SW480 (cell line): Measurements from ENCODE around the gene MRPL38.
A peak's percentile ranks its signal among the peaks of the same experiment; 100 is the strongest.

Experiments used
- DNase-seq: peaks from one replicate; pipeline ENCODE4 v3.0.0-alpha.2; 2016; ENCODE audit warnings: low spot score

The MRPL38 gene

GRCh38 chr17:75904749-75905521 is at the start of gene MRPL38:
Gene MRPL38 (minus strand): TSS chr17:75904884. CDS start chr17:75904875, 9 bp downstream.
- DNase-seq, result peak; percentile 96

GRCh38 chr17:75950855-75951554 is 46.3 kb upstream of the MRPL38 start:
- no peak for DNase-seq

GRCh38 chr17:75950421-75950820 is 45.7 kb upstream of the MRPL38 start:
- no peak for DNase-seq

- DNase-seq, result no peak
These were observed 40.5 kb upstream of the MRPL38 start for GRCh38 chr17:75945211-75945610.

- no peak for DNase-seq
These were observed 38.8 kb upstream of the MRPL38 start for GRCh38 chr17:75943491-75943890.

- DNase-seq, result no peak
These were observed 37.8 kb upstream of the MRPL38 start for GRCh38 chr17:75942473-75942872.

GRCh38 chr17:75941442-75941819 is 36.7 kb upstream of the MRPL38 start:
- DNase-seq, result no peak

GRCh38 chr17:75940727-75941441 is 36.2 kb upstream of the MRPL38 start, which contains the start of gene FBF1:
Gene FBF1 (minus strand): TSS chr17:75941042. CDS start chr17:75938149, 2,893 bp downstream.
- DNase-seq, result peak; percentile 96

GRCh38 chr17:75937652-75938051 is 33.0 kb upstream of the MRPL38 start:
- DNase-seq, result no peak

- DNase-seq, result no peak
These were observed 29.1 kb upstream of the MRPL38 start for GRCh38 chr17:75933808-75934207.

- DNase-seq, result no peak
These were observed 28.2 kb upstream of the MRPL38 start for GRCh38 chr17:75932852-75933251.

GRCh38 chr17:75931062-75931461 is 26.4 kb upstream of the MRPL38 start:
- no peak for DNase-seq

GRCh38 chr17:75927286-75927922 is 22.7 kb upstream of the MRPL38 start:
- peak; percentile 32 for DNase-seq

GRCh38 chr17:75926456-75926855 is 21.8 kb upstream of the MRPL38 start:
- no peak for DNase-seq

GRCh38 chr17:75925912-75926311 is 21.2 kb upstream of the MRPL38 start:
- no peak for DNase-seq

GRCh38 chr17:75925103-75925502 is 20.4 kb upstream of the MRPL38 start:
- no peak for DNase-seq

- no peak for DNase-seq
These were observed 18.5 kb upstream of the MRPL38 start for GRCh38 chr17:75922963-75923874.

GRCh38 chr17:75922173-75922961 is 17.7 kb upstream of the MRPL38 start:
- DNase-seq, result no peak

GRCh38 chr17:75921596-75921995 is 16.9 kb upstream of the MRPL38 start:
- DNase-seq, result no peak

- no peak for DNase-seq
These were observed 15.4 kb upstream of the MRPL38 start for GRCh38 chr17:75920045-75920560.
